PFSK-1 (cell line): ENCODE measurements around the gene GFRA1.

ENCODE experiments used
- FOXP2 ChIP-seq: optimal IDR thresholded peaks from 2 replicates; pipeline ENCODE3; 2011; ENCODE audit warnings: borderline replicate concordance, control low read depth, inconsistent platforms; ENCODE audit not compliant: insufficient read depth; ENCODE audit errors: extremely low read length, extremely low read depth
- POLR2AphosphoS5 ChIP-seq: IDR thresholded peaks from 2 replicates; pipeline ENCODE4 v1.6.1; 2012; ENCODE audit warnings: low read depth, mild to moderate bottlenecking, control low read depth, low read length, moderate library complexity
- REST ChIP-seq, 2 experiments: IDR thresholded peaks; 2 replicates each; pipeline versions ENCODE4 v1.6.1 to v1.8.0; 2011 to 2012; ENCODE audit warnings: low read depth in 2 of 2, low read length in 2 of 2, control low read depth in 1 of 2, inconsistent platforms in 1 of 2, mild to moderate bottlenecking in 1 of 2, moderate library complexity in 1 of 2; ENCODE audit not compliant: insufficient read depth in 1 of 2
- SIN3A ChIP-seq: IDR thresholded peaks from 2 replicates; pipeline ENCODE4 v1.6.1; 2012; ENCODE audit warnings: mild to moderate bottlenecking, low read length, moderate library complexity, borderline replicate concordance; ENCODE audit not compliant: insufficient read depth
- TAF1 ChIP-seq: IDR thresholded peaks from 2 replicates; pipeline ENCODE4 v1.6.1; 2012; ENCODE audit warnings: low read length, control low read depth, borderline replicate concordance; ENCODE audit not compliant: insufficient read depth

Gene GFRA1

DNA sequence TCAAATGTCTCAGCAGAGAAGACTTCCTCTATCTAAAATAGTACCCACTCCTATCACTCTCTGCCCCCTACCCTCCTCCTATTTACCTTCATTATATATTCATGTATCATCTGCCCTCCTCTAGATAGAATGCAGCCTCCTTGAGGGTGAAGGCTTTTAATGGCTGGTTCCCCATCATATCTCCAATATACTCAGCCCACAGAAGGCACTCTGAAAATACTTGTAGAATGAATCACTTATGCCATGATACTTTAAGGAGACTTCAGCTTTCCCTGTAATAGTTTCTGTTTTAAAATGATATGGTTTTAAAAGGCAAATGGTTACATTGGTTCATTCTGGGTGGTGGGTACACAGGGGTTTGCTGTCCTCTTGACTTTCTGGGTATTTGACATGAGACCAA, 25.3 kb downstream of the GFRA1 start:
- TF ChIP-seq TAF1 = no peak
- no peak for TF ChIP-seq SIN3A
- no peak for TF ChIP-seq FOXP2
- no peak for TF ChIP-seq POLR2AphosphoS5
- TF ChIP-seq REST (IDR thresholded peaks at IDR 0.05; ENCODE audit: insufficient read depth in 1 of 2, low read depth in 2 of 2, low read length in 2 of 2) = no peak

DNA sequence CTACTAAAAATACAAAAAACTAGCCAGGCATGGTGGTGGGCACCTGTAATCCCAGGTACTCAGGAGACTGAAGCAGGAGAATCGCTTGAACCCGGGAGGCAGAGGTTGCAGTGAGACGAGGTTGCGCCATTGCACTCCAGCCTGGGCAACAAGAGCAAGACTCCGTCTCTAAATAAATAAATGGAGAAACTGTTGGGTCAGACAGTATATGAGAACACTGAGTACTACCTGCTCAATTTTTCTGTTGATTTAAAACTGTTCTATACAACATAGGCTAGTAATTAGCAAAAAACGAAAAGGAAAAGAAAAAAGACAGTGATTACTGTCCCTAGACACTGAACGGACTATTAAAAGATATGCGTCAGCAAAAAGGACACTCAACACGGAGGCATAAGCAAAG, 26.7 kb downstream of the GFRA1 start:
- TF ChIP-seq SIN3A = no peak
- no peak for TF ChIP-seq FOXP2
- no peak for TF ChIP-seq POLR2AphosphoS5
- TF ChIP-seq TAF1 = no peak

- no peak for TF ChIP-seq SIN3A
These were observed 27.9 kb downstream of the GFRA1 start for GRCh38 chr10:116245156-116245555.

GRCh38 chr10:116241642-116242410, 31.2 kb downstream of the GFRA1 start:
- TF ChIP-seq FOXP2 (no peak), REST (IDR thresholded peaks at IDR 0.05; ENCODE audit: insufficient read depth in 1 of 2, low read depth in 2 of 2, low read length in 2 of 2) (no peak), POLR2AphosphoS5 (no peak), TAF1 (no peak), SIN3A (no peak)

DNA sequence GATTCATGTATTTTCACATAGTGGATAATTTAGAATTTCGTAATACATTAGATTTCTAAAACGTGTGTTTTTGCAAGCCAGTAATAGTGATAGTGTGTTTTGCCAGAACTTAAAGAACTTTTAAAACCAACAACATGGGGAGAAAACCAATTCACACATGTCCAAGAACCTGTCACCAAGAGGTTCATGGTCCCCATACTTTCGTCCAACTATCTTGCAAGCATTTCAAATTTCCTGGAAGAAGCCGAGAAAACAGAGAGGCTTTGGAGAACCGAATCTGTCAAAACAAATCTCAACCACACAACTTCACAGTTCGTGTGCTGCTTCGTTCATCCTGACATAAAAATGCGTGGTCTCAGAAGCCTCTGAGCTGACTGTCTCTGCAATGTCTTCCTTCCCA, 31.9 kb downstream of the GFRA1 start:
- TF ChIP-seq FOXP2 (no peak), TAF1 (no peak), REST (IDR thresholded peaks at IDR 0.05; ENCODE audit: insufficient read depth in 1 of 2, low read depth in 2 of 2, low read length in 2 of 2) (no peak), SIN3A (no peak), POLR2AphosphoS5 (no peak)

- TF ChIP-seq TAF1 (no peak), REST (IDR thresholded peaks at IDR 0.05; ENCODE audit: insufficient read depth in 1 of 2, low read depth in 2 of 2, low read length in 2 of 2) (no peak), POLR2AphosphoS5 (no peak), FOXP2 (no peak), SIN3A (no peak)
These were observed 32.7 kb downstream of the GFRA1 start for GRCh38 chr10:116240157-116240950.
